Spleen (tissue), 11 donors: ENCODE results near the gene ZBTB7C. TPM values are rescaled to one million over a fixed set of nuclear protein-coding genes. Genes with fewer than 3 reads are reported as not detected.
A peak's percentile ranks its signal among the peaks of the same experiment; 100 is the strongest.

Source experiments
- DNase-seq: peaks from one replicate; pipeline ENCODE4 v3.0.0-alpha.2; 2020
- H3K27ac ChIP-seq, 8 donors: fragments of 200-600 bp; sonication (generic) in 7 of 8; 1 replicate in 4 of 8; 2 replicates in 4 of 8; pipeline versions ENCODE4 v1.5.0 to v1.8.0; 2016 to 2021; ENCODE audit warnings: inconsistent platforms in 4 of 8, mild to moderate bottlenecking in 4 of 8, moderate library complexity in 1 of 8
- H3K27me3 ChIP-seq, 7 donors: fragments of 200-600 bp; sonication (generic) in 6 of 7; replicated peaks in 1 of 7; 1 replicate in 4 of 7; 2 replicates in 3 of 7; pipeline versions ENCODE4 v1.5.0 to v1.8.0; 2016 to 2021; ENCODE audit warnings: inconsistent platforms in 3 of 7, mild to moderate bottlenecking in 1 of 7
- H3K36me3 ChIP-seq, 6 donors: fragments of 200-600 bp; sonication (generic) in 5 of 6; 1 replicate in 4 of 6; 2 replicates in 2 of 6; pipeline versions ENCODE4 v1.5.0 to v1.8.0; 2016 to 2021; ENCODE audit warnings: inconsistent platforms in 2 of 6
- H3K4me1 ChIP-seq, 6 donors: fragments of 200-600 bp; sonication (generic) in 5 of 6; 1 replicate in 3 of 6; 2 replicates in 3 of 6; pipeline versions ENCODE4 v1.5.0 to v1.8.0; 2016 to 2021; ENCODE audit warnings: inconsistent platforms in 3 of 6
- H3K4me3 ChIP-seq, 8 donors: fragments of 200-600 bp; sonication (generic) in 7 of 8; 1 replicate in 4 of 8; 2 replicates in 4 of 8; pipeline versions ENCODE4 v1.5.0 to v1.8.0; 2016 to 2021; ENCODE audit warnings: inconsistent platforms in 4 of 8, mild to moderate bottlenecking in 4 of 8, moderate library complexity in 2 of 8
- H3K9me3 ChIP-seq, 8 donors: fragments of 200-600 bp; sonication (generic) in 7 of 8; 1 replicate in 4 of 8; 2 replicates in 4 of 8; pipeline versions ENCODE4 v1.5.0 to v1.8.0; 2016 to 2021; ENCODE audit warnings: inconsistent platforms in 4 of 8
- POLR2A ChIP-seq, 3 donors: fragments of 450-650 bp; IDR thresholded peaks; one replicate each; pipeline ENCODE4 v1.5.1; 2017; ENCODE audit warnings: antibody characterized with exemption in 3 of 3, mild to moderate bottlenecking in 1 of 3
- POLR2AphosphoS5 ChIP-seq, 3 donors: sonication (generic); formaldehyde crosslinking; IDR thresholded peaks; one replicate each; pipeline ENCODE4 v1.5.1; 2017; ENCODE audit warnings: antibody characterized with exemption in 3 of 3
- WGBS, 5 donors: extraction: QIAGEN DNeasy Blood & Tissue Kit in 3 of 5; methylation state at CpG; one replicate each; pipeline versions ENCODE4 v1.1.5 to v1.1.7; 2013 to 2018; 5-methylcytosine and 5-hydroxymethylcytosine counted together
- intact Hi-C: fragments of 100-400 bp; cut with DNase I; formaldehyde crosslinking; loops from one replicate; pipeline ENCODE4 v1.15.0; 2023; ENCODE audit warnings: low total_unique reads
- polyA plus RNA-seq, 3 donors: library from polyadenylated mRNA; stranded (reverse); fragments of 200-250 nt; gene quantifications; one replicate each; pipeline ENCODE4 v1.2.1, GENCODE V29; 2013
- total RNA-seq, 7 donors: library from RNA; depleted of rRNA in 3 of 7; stranded (reverse); fragments of >200 nt in 3 of 7; fragmentation: NEBNext Ultra II Directional in 4 of 7; extraction: Animal tissue kit (Norgen Biotek cat#: 25700) in 4 of 7; gene quantifications; one replicate each; pipeline versions ENCODE4 v1.1.0 to v1.2.1, GENCODE V29; 2016 to 2021
- TF ChIP-seq, protein P1 (sequence below), 11 experiments: fragments of 200-600 bp in 7 of 11; fragments of 450-650 bp in 4 of 11; sonication (generic) in 4 of 11; IDR thresholded peaks in 8 of 11; conservative IDR thresholded peaks in 3 of 11; 1 replicate in 7 of 11; 2 replicates in 4 of 11; pipeline versions ENCODE4 v1.4.0 to v1.8.0; 2016 to 2021; ENCODE audit warnings: antibody characterized with exemption in 11 of 11, inconsistent platforms in 4 of 11, mild to moderate bottlenecking in 1 of 11
- donor health status: healthy with polysubstance abuse.
- donor health status: DM: no; HTN: no; CAD: no; lungs with moderate emphysema.
- donor health status: DM: no; HTN: no; CAD: no.
- donor health status: Bipolar disorder and iron deficiency.
- donor health status: healthy.
- donor health status: DM: no; HTN: no; CAD: no.
- donor health status: DM: yes; HTN: yes; CAD: no.

The ZBTB7C gene
- total and polyA plus RNA-seq, 10 donors = 1.00 to 64.2 (median 18.8) TPM

GRCh38 chr18:48031641-48032040 is 377.5 kb downstream of the ZBTB7C start:
- TF ChIP-seq POLR2AphosphoS5 (IDR thresholded peaks at IDR 0.05) (no peak), POLR2A (IDR thresholded peaks at IDR 0.05) (no peak)
- TF ChIP-seq, protein P1, sequence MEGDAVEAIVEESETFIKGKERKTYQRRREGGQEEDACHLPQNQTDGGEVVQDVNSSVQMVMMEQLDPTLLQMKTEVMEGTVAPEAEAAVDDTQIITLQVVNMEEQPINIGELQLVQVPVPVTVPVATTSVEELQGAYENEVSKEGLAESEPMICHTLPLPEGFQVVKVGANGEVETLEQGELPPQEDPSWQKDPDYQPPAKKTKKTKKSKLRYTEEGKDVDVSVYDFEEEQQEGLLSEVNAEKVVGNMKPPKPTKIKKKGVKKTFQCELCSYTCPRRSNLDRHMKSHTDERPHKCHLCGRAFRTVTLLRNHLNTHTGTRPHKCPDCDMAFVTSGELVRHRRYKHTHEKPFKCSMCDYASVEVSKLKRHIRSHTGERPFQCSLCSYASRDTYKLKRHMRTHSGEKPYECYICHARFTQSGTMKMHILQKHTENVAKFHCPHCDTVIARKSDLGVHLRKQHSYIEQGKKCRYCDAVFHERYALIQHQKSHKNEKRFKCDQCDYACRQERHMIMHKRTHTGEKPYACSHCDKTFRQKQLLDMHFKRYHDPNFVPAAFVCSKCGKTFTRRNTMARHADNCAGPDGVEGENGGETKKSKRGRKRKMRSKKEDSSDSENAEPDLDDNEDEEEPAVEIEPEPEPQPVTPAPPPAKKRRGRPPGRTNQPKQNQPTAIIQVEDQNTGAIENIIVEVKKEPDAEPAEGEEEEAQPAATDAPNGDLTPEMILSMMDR (IDR thresholded peaks at IDR 0.05 in 8 of 11, conservative IDR thresholded peaks at IDR 0.05 in 3 of 11) = no peak
- Histone ChIP-seq H3K27ac (peak overlapping the region in 5 of 8 donors; percentile 27 to 63 (median 39)), H3K4me3 (no peak overlapping the region), H3K4me1 (peaks cover 0 to 69% (median 32%) of the 10 kb centered on the region in 6 donors), H3K9me3 (no peaks in the 10 kb centered on the region), H3K27me3 (no peaks in the 10 kb centered on the region), H3K36me3 (peaks cover 0 to 15% (median 0%) of the 10 kb centered on the region in 6 donors)
- intact Hi-C loops = no loop called here
- WGBS, 5 donors = 51 to 81% (median 59%) methylated on average over 5 of the region's 5 CpGs
- peak; percentile 61 for DNase-seq

GRCh38 chr18:48030616-48031480 is 378.3 kb downstream of the ZBTB7C start:
- intact Hi-C loops = no loop called here
- no peaks in the 10 kb centered on the region for H3K27me3 ChIP-seq
- H3K4me3 ChIP-seq = no peak overlapping the region
- peaks cover 0 to 69% (median 32%) of the 10 kb centered on the region in 6 donors for H3K4me1 ChIP-seq
- TF ChIP-seq POLR2A (IDR thresholded peaks at IDR 0.05) = no peak
- TF ChIP-seq, protein P1 (IDR thresholded peaks at IDR 0.05 in 8 of 11, conservative IDR thresholded peaks at IDR 0.05 in 3 of 11) = peak in 10 of 11 experiments; percentile 22 to 71 (median 59)
- no peak for TF ChIP-seq POLR2AphosphoS5 (IDR thresholded peaks at IDR 0.05)
- peaks cover 0 to 15% (median 0%) of the 10 kb centered on the region in 6 donors for H3K36me3 ChIP-seq
- peak; percentile 40 for DNase-seq
- H3K9me3 ChIP-seq = no peaks in the 10 kb centered on the region
- peak overlapping the region in 5 of 8 donors; percentile 27 to 63 (median 39) for H3K27ac ChIP-seq
- 67 to 87% (median 74%) methylated on average over 3 to 4 of the region's 4 CpGs for WGBS, 5 donors

- TF ChIP-seq POLR2A (IDR thresholded peaks at IDR 0.05) (no peak), POLR2AphosphoS5 (IDR thresholded peaks at IDR 0.05) (no peak)
- TF ChIP-seq, protein P1 (IDR thresholded peaks at IDR 0.05 in 8 of 11, conservative IDR thresholded peaks at IDR 0.05 in 3 of 11) = no peak
Measured at GRCh38 chr18:48029296-48029986, 379.7 kb downstream of the ZBTB7C start.

More at GRCh38 chr18:48029296-48029986, 379.7 kb downstream of the ZBTB7C start:
- Histone ChIP-seq H3K27me3 (no peaks in the 10 kb centered on the region), H3K27ac (peak overlapping the region in 2 of 8 donors; percentile 70 to 76), H3K9me3 (no peaks in the 10 kb centered on the region), H3K4me3 (no peak overlapping the region), H3K36me3 (peaks cover 0 to 15% (median 0%) of the 10 kb centered on the region in 6 donors), H3K4me1 (peaks cover 0 to 63% (median 28%) of the 10 kb centered on the region in 6 donors)
- DNase-seq = peak; percentile 64
- intact Hi-C loops = loop anchor here (5.0 kb wide), 1 partner anchor 418 kb away; no protein-coding TSS in a partner anchor
- 94 to 96% (median 95%) methylated on average over 56 to 62 of the region's 62 CpGs for WGBS, 5 donors
